Vagina (tissue), 2 donors: ENCODE results near the gene DOCK1.

Experiments
- POLR2A ChIP-seq, 2 donors: fragments of 450-650 bp; IDR thresholded peaks; one replicate each; pipeline ENCODE4 v1.6.1; 2017; ENCODE audit warnings: antibody characterized with exemption in 2 of 2, mild to moderate bottlenecking in 2 of 2, moderate library complexity in 2 of 2
- POLR2AphosphoS5 ChIP-seq, 2 donors: sonication (generic); formaldehyde crosslinking; IDR thresholded peaks; one replicate each; pipeline ENCODE4 v1.9.0; 2017; ENCODE audit warnings: antibody characterized with exemption in 2 of 2, mild to moderate bottlenecking in 2 of 2, low read depth in 1 of 2; ENCODE audit not compliant: insufficient read depth in 1 of 2

DNA sequence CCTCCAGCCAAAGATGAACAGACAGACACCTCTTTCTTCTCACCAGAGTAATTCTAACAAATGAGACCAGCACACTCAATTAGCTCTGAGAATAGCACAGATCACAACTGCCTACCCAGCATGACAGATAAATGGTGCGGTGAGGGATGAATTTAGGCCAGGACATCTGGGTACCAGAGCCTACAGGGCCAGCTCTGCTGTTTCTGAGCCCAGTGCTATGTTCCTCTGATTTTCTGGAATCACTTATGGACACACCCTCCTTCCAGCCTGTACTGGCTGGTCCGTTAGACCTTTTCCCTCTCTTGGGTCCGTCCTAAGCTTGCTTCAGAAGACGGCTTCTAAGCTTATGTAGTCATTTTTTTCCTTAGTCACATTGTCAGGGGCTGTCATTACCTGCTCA is 217.6 kb downstream of the DOCK1 start:
- TF ChIP-seq POLR2A (IDR thresholded peaks at IDR 0.05) (no peak), POLR2AphosphoS5 (IDR thresholded peaks at IDR 0.05; ENCODE audit: insufficient read depth in 1 of 2, low read depth in 1 of 2) (no peak)
